PC-9 (cell line): Measurements from ENCODE around the gene SPHKAP.

Experiments used
- CTCF ChIP-seq: fragments of 200-600 bp; sonication (generic); conservative IDR thresholded peaks from 2 replicates; pipeline ENCODE4 v1.6.1; 2017; ENCODE audit warnings: mixed run types, antibody characterized with exemption, mild to moderate bottlenecking, moderate library complexity
- EZH2 ChIP-seq: fragments of 200-600 bp; sonication (generic); IDR thresholded peaks from 2 replicates; pipeline ENCODE4 v1.8.0; 2017; ENCODE audit warnings: antibody characterized with exemption, low read depth

- TF ChIP-seq CTCF (no peak), EZH2 (no peak)
These were observed 89.4 kb downstream of the SPHKAP start for GRCh38 chr2:228092056-228092455.
